WTC11 (cell line): ENCODE measurements around the gene PLK1. TPM values are rescaled to one million over a fixed set of nuclear protein-coding genes. Genes with fewer than 3 reads are reported as not detected.

Experiments
- ATAC-seq: fragments of 200-7000 bp; cut with Tn5 transposase; 2 replicates; pipeline ENCODE4 v1.10.0; 2021; ENCODE audit warnings: mild to moderate bottlenecking, moderate library complexity
- CTCF ChIA-PET: fragments of 300-600 bp; sonication (Branson Sonifier 250); formaldehyde crosslinking; loops from one replicate; lab custom pipeline; 2021; ENCODE audit warnings: antibody characterized with exemption; lab: Charles Lee
- POLR2A ChIA-PET: fragments of 350-600 bp; sonication (Branson Sonifier 250); formaldehyde crosslinking; loops from one replicate; lab custom pipeline; 2021; ENCODE audit warnings: antibody characterized with exemption; lab: Charles Lee
- DNase-seq: peaks from one replicate; pipeline ENCODE4 v3.0.0; 2021; ENCODE audit warnings: low spot score
- H3K27ac Mint-ChIP-seq: 2 replicates; pipeline ENCODE4 v1.8.0; 2021; ENCODE audit warnings: mixed read lengths
- H3K27me3 Mint-ChIP-seq: 2 replicates; pipeline ENCODE4 v1.8.0; 2021; ENCODE audit warnings: low read depth, mild to moderate bottlenecking, moderate library complexity, mixed read lengths
- H3K36me3 Mint-ChIP-seq: 2 replicates; pipeline ENCODE4 v1.8.0; 2021; ENCODE audit warnings: mixed read lengths
- H3K4me1 Mint-ChIP-seq: 2 replicates; pipeline ENCODE4 v1.8.0; 2022; ENCODE audit warnings: mixed read lengths
- H3K4me3 Mint-ChIP-seq: 2 replicates; pipeline ENCODE4 v1.8.0; 2021; ENCODE audit warnings: mild to moderate bottlenecking, moderate library complexity, mixed read lengths
- H3K9me3 Mint-ChIP-seq: 2 replicates; pipeline ENCODE4 v1.8.0; 2021; ENCODE audit warnings: mixed read lengths
- ESRRA ChIP-seq: sonication (generic); formaldehyde crosslinking; IDR thresholded peaks from 2 replicates; pipeline ENCODE4 v1.8.1; 2022; ENCODE audit warnings: mild to moderate bottlenecking, missing genetic modification reagents, borderline replicate concordance
- ETV6 ChIP-seq: sonication (generic); formaldehyde crosslinking; IDR thresholded peaks from 2 replicates; pipeline ENCODE4 v1.8.1; 2022; ENCODE audit warnings: mild to moderate bottlenecking, missing genetic modification reagents
- SMAD3 ChIP-seq: sonication (generic); formaldehyde crosslinking; IDR thresholded peaks from 2 replicates; pipeline ENCODE4 v1.8.0; 2022; ENCODE audit warnings: missing genetic modification reagents, mild to moderate bottlenecking, borderline replicate concordance
- TCF7 ChIP-seq: sonication (generic); formaldehyde crosslinking; IDR thresholded peaks from 2 replicates; pipeline ENCODE4 v1.8.0; 2022; ENCODE audit warnings: mild to moderate bottlenecking, low read depth, missing genetic modification reagents, moderate library complexity
- ZNF121 ChIP-seq: sonication (generic); formaldehyde crosslinking; IDR thresholded peaks from 2 replicates; pipeline ENCODE4 v1.8.0; 2023; ENCODE audit warnings: missing genetic modification reagents
- ZNF263 ChIP-seq: sonication (generic); formaldehyde crosslinking; IDR thresholded peaks from 2 replicates; pipeline ENCODE4 v1.8.1; 2022; ENCODE audit warnings: low read depth, mild to moderate bottlenecking, moderate library complexity, missing genetic modification reagents
- ZNF671 ChIP-seq: fragments of 250-450 bp; sonication (Bioruptor Pico); IDR thresholded peaks from 2 replicates; pipeline ENCODE4 v1.8.0; 2021; ENCODE audit warnings: mild to moderate bottlenecking
- total RNA-seq: library from RNA; stranded (reverse); gene quantifications from 3 replicates; pipeline ENCODE4 v1.2.3, GENCODE V29; 2021
- TF ChIP-seq, protein P1 (sequence below): sonication (generic); formaldehyde crosslinking; IDR thresholded peaks from 2 replicates; pipeline ENCODE4 v1.8.1; 2023; ENCODE audit warnings: mild to moderate bottlenecking, moderate library complexity, missing genetic modification reagents
- TF ChIP-seq, protein P2 (sequence below): fragments of 250-450 bp; sonication (Bioruptor Pico); IDR thresholded peaks from 2 replicates; pipeline ENCODE4 v1.9.0; 2021; ENCODE audit warnings: mild to moderate bottlenecking
- TF ChIP-seq, protein P3 (sequence below): fragments of 250-450 bp; sonication (Bioruptor Pico); IDR thresholded peaks from 2 replicates; pipeline ENCODE4 v1.9.0; 2021; ENCODE audit warnings: mild to moderate bottlenecking, borderline replicate concordance
- TF ChIP-seq, protein P4 (sequence below): sonication (generic); formaldehyde crosslinking; conservative IDR thresholded peaks from 2 replicates; pipeline ENCODE4 v1.8.1; 2023; ENCODE audit warnings: mild to moderate bottlenecking, low read depth, missing genetic modification reagents, moderate library complexity
- TF ChIP-seq, protein P5 (sequence below): fragments of 250-450 bp; sonication (Bioruptor Pico); conservative IDR thresholded peaks from 2 replicates; pipeline ENCODE4 v1.9.0; 2021; ENCODE audit warnings: mild to moderate bottlenecking
- TF ChIP-seq, protein P6 (sequence below): fragments of 250-450 bp; sonication (Bioruptor Pico); IDR thresholded peaks from 2 replicates; pipeline ENCODE4 v2.1.2; 2022; ENCODE audit warnings: mild to moderate bottlenecking, moderate library complexity

The PLK1 gene
- total RNA-seq, 1 experiment from 2014 or later = 167 TPM

DNA sequence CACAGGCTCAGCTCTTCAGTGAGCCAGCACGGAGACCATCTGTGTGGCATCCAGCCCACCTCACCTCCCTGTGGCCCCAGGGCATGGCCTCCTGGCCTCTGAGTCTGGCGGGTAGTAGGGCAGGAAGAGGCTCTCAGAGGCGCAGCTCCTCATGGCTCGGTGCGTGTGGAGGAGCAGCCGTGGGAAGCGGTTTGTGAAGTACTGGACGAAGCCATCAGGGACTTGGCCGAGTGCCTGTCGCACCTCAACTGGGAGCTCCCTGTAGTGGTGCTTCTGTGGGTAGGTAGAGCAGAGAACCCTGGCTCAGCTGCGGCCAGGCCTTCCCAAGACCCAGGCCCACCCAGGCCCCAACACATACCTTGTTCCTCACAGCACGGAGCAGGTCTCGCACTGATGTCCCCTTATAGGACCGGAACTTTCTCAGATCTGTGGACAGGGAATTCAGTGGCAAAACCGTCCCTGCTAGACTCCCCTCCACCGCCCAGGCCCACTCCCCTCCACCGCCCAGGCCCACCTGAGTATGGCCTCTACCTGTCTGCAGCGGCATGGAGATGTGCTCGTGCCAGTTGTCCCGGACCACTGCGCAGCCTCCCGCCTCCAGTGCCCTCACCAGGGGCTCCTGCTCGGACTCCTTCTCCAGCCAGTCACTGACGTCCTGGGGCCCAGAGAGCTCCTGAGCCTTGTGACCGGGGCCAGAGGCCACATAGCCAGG lies 12.2 kb downstream of the PLK1 start (continued):
- no peak for TF ChIP-seq TCF7 (CRISPR knock-in tag)
- TF ChIP-seq, protein P1, sequence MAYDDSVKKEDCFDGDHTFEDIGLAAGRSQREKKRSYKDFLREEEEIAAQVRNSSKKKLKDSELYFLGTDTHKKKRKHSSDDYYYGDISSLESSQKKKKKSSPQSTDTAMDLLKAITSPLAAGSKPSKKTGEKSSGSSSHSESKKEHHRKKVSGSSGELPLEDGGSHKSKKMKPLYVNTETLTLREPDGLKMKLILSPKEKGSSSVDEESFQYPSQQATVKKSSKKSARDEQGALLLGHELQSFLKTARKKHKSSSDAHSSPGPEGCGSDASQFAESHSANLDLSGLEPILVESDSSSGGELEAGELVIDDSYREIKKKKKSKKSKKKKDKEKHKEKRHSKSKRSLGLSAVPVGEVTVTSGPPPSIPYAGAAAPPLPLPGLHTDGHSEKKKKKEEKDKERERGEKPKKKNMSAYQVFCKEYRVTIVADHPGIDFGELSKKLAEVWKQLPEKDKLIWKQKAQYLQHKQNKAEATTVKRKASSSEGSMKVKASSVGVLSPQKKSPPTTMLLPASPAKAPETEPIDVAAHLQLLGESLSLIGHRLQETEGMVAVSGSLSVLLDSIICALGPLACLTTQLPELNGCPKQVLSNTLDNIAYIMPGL (CRISPR knock-in tag) = no peak
- TF ChIP-seq, protein P2, sequence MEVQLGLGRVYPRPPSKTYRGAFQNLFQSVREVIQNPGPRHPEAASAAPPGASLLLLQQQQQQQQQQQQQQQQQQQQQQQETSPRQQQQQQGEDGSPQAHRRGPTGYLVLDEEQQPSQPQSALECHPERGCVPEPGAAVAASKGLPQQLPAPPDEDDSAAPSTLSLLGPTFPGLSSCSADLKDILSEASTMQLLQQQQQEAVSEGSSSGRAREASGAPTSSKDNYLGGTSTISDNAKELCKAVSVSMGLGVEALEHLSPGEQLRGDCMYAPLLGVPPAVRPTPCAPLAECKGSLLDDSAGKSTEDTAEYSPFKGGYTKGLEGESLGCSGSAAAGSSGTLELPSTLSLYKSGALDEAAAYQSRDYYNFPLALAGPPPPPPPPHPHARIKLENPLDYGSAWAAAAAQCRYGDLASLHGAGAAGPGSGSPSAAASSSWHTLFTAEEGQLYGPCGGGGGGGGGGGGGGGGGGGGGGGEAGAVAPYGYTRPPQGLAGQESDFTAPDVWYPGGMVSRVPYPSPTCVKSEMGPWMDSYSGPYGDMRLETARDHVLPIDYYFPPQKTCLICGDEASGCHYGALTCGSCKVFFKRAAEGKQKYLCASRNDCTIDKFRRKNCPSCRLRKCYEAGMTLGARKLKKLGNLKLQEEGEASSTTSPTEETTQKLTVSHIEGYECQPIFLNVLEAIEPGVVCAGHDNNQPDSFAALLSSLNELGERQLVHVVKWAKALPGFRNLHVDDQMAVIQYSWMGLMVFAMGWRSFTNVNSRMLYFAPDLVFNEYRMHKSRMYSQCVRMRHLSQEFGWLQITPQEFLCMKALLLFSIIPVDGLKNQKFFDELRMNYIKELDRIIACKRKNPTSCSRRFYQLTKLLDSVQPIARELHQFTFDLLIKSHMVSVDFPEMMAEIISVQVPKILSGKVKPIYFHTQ (CRISPR knock-in tag) = no peak

DNA sequence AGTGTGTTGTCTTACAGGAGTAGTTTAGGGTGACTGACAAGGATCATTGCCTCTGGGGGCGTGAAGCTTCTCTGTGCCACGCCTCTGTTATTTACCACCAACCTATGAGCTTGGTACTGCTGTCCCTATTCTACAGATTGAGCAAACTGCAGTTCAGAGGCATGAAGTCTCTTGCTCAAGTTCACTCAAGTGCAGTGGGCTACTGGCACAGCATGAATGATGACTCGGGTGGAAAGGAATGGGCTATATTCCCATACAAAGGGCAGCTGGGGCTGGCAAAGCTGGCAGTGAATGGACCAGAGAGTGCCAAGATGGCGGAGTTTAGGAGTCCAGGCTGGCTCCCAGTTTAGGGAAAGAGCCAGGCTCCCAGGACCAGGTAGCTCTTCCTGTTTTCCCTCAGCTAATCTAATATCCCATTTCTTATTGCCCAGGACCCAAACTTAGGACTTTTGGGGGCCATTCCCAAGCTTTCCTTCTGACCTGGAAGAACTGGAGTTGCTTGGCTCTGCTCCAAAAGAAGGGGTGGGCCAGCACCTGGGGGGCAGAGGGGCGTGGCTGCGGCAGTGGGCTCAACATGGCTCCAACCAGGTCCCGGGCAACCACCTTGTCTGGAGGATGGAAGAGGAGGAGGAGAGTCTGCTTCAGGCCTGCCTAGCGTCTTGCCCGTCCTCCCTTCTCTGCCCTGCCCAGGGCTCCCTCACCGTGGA lies 12.9 kb downstream of the PLK1 start:
- Mint-ChIP-seq H3K36me3 (peaks cover 43% of the 10 kb centered on the region), H3K9me3 (no peaks in the 10 kb centered on the region), H3K4me1 (peaks cover 12% of the 10 kb centered on the region), H3K4me3 (no peak overlapping the region), H3K27ac (peak overlapping the region; percentile 32; the same call in 1 of the 2 replicates), H3K27me3 (no peaks in the 10 kb centered on the region)
- CTCF ChIA-PET = interaction anchor here (0.7 to 2.1 kb wide), 4 partner anchors 13 to 52 kb away, joined by 3 to 7 read pairs (median 4); partner anchors contain the start of gene PLK1
- ATAC-seq (no peak), DNase-seq (no peak)
- POLR2A ChIA-PET = interaction anchor here (1.8 kb wide), 1 partner anchor 12 kb away, joined by 11 read pairs; the partner anchor contains the start of gene PLK1
- no peak for TF ChIP-seq ESRRA (CRISPR knock-in tag)
- no peak for TF ChIP-seq SMAD3
- TF ChIP-seq, protein P3, sequence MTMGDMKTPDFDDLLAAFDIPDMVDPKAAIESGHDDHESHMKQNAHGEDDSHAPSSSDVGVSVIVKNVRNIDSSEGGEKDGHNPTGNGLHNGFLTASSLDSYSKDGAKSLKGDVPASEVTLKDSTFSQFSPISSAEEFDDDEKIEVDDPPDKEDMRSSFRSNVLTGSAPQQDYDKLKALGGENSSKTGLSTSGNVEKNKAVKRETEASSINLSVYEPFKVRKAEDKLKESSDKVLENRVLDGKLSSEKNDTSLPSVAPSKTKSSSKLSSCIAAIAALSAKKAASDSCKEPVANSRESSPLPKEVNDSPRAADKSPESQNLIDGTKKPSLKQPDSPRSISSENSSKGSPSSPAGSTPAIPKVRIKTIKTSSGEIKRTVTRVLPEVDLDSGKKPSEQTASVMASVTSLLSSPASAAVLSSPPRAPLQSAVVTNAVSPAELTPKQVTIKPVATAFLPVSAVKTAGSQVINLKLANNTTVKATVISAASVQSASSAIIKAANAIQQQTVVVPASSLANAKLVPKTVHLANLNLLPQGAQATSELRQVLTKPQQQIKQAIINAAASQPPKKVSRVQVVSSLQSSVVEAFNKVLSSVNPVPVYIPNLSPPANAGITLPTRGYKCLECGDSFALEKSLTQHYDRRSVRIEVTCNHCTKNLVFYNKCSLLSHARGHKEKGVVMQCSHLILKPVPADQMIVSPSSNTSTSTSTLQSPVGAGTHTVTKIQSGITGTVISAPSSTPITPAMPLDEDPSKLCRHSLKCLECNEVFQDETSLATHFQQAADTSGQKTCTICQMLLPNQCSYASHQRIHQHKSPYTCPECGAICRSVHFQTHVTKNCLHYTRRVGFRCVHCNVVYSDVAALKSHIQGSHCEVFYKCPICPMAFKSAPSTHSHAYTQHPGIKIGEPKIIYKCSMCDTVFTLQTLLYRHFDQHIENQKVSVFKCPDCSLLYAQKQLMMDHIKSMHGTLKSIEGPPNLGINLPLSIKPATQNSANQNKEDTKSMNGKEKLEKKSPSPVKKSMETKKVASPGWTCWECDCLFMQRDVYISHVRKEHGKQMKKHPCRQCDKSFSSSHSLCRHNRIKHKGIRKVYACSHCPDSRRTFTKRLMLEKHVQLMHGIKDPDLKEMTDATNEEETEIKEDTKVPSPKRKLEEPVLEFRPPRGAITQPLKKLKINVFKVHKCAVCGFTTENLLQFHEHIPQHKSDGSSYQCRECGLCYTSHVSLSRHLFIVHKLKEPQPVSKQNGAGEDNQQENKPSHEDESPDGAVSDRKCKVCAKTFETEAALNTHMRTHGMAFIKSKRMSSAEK (CRISPR knock-in tag) = no peak
- no peak for TF ChIP-seq ETV6 (CRISPR knock-in tag)
- no peak for TF ChIP-seq ZNF263 (CRISPR knock-in tag)
- TF ChIP-seq ZNF671 = no peak
- TF ChIP-seq, protein P4, sequence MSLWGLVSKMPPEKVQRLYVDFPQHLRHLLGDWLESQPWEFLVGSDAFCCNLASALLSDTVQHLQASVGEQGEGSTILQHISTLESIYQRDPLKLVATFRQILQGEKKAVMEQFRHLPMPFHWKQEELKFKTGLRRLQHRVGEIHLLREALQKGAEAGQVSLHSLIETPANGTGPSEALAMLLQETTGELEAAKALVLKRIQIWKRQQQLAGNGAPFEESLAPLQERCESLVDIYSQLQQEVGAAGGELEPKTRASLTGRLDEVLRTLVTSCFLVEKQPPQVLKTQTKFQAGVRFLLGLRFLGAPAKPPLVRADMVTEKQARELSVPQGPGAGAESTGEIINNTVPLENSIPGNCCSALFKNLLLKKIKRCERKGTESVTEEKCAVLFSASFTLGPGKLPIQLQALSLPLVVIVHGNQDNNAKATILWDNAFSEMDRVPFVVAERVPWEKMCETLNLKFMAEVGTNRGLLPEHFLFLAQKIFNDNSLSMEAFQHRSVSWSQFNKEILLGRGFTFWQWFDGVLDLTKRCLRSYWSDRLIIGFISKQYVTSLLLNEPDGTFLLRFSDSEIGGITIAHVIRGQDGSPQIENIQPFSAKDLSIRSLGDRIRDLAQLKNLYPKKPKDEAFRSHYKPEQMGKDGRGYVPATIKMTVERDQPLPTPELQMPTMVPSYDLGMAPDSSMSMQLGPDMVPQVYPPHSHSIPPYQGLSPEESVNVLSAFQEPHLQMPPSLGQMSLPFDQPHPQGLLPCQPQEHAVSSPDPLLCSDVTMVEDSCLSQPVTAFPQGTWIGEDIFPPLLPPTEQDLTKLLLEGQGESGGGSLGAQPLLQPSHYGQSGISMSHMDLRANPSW (CRISPR knock-in tag) = no peak
- TF ChIP-seq, protein P5, sequence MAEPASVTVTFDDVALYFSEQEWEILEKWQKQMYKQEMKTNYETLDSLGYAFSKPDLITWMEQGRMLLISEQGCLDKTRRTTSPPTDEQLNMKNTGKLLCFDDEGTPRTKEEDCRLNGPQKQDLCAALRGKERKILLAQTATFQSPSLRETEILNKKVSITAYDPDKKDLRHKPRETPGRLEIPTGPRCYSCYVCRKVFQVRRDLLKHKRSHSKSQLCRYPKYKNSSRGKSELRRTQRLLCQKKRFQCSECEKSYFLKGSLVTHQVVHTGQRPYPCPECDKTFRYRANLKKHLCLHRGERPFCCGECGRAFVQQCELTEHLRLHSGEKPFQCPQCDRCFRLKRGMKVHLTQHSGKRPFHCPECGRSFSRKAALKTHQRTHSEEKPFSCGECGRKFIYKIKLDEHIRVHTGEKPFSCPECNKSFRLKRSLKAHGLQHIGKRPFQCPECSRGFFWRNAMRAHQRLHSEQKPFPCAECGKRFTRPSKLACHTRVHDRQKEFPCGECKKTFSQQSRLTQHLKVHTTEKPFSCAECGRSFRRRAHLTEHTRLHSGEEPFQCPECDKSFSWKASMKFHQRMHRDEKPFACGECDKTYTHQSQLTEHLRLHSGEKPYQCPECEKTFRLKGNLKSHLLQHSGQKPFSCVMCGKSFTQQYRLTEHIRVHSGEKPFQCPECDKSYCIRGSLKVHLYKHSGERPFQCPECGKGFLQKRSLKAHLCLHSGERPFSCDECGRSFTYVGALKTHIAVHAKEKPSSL (CRISPR knock-in tag) = no peak
- TF ChIP-seq ZNF121 (CRISPR knock-in tag) = no peak
- TF ChIP-seq, protein P6, sequence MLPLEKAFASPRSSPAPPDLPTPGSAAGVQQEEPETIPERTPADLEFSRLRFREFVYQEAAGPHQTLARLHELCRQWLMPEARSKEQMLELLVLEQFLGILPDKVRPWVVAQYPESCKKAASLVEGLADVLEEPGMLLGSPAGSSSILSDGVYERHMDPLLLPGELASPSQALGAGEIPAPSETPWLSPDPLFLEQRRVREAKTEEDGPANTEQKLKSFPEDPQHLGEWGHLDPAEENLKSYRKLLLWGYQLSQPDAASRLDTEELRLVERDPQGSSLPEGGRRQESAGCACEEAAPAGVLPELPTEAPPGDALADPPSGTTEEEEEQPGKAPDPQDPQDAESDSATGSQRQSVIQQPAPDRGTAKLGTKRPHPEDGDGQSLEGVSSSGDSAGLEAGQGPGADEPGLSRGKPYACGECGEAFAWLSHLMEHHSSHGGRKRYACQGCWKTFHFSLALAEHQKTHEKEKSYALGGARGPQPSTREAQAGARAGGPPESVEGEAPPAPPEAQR (CRISPR knock-in tag) = no peak
